Stimulated activated CD4-positive, alpha-beta T cell treated with anti-CD3 and anti-CD28 coated beads, Interleukin-12 subunit alpha, Interleukin-12 subunit beta, amount 100 ng/mL, for 4 hours (primary cell): ENCODE measurements around the gene SH2B3.
"Not testable (repeated sequence)": the region's sequence is repeated elsewhere in the genome, so short reads cannot be mapped to it uniquely, and the experiment has no call there.

Experiments
- DNase-seq: peaks from one replicate; pipeline ENCODE4 v3.0.0-alpha.2; 2020

SH2B3 gene

DNA sequence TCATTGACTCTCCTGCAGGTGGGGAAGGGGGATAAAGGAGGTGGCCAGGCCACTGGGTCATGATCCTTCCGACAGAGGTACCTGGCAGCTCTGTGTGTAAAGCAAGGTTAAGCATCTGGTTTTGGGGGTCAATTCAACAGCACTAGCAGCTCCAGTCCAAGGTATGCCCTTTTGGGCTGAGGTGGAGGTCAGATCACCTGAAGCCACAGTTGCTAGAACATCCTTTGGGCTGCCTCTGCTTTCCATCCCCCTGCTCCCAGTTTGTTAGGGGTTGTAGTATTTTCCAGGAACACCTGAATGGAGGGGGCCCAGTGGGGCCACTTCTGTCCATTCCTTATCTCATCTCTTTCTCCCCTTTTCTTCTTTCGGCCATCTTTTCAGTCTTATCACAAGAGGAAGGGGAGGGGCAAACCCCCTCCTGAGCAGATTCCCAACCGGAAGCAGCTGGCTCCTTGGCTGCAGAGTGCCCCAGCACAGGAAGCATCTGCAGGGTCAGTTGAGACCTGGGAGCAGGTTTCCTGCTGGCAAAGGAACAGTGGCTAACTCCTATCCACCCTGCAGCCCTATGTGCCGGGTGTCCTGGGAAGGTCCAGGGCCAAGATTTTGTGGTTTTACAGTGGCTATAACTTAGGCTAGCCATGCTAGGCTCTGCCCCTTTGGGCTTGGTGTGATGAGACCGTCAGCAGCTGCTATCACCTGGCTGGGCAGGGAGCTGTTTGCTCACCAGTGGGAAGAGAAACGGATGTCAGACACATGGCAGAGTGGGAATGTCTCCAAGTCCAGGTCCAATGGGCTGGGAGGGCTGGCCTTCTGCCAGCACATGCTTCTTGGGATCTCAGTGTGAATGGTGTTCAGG is 40.2 kb downstream of the SH2B3 start:
- DNase-seq = no peak

GRCh38 chr12:111446631-111447570 is 41.2 kb downstream of the SH2B3 start:
- DNase-seq = no peak

DNA sequence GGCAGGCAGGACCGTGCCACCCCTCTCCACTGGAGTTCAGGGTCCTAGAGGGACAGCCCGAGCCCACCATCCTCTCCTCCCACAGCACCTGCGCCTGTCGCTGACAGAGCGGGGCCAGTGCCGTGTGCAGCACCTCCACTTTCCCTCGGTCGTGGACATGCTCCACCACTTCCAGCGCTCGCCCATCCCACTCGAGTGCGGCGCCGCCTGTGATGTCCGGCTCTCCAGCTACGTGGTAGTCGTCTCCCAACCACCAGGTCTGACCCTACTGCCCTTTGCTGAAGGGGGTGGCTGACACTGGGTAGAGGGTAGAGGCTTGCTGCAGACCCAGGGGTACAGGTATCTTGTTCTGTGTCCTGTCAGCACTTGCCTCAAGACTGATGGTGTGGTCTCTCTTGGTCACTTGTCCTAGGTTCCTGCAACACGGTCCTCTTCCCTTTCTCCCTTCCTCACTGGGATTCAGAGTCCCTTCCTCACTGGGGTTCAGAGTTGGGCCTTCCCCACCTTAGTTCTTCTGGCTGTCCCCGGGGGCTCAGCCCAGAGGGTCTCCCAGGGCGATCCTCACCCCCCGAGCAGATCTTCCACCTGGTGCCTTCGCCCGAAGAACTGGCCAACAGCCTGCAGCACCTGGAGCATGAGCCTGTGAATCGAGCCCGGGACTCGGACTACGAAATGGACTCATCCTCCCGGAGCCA is 42.0 kb downstream of the SH2B3 start:
- DNase-seq = no peak

GRCh38 chr12:111448266-111448830 is 42.6 kb downstream of the SH2B3 start:
- DNase-seq = no peak

DNA sequence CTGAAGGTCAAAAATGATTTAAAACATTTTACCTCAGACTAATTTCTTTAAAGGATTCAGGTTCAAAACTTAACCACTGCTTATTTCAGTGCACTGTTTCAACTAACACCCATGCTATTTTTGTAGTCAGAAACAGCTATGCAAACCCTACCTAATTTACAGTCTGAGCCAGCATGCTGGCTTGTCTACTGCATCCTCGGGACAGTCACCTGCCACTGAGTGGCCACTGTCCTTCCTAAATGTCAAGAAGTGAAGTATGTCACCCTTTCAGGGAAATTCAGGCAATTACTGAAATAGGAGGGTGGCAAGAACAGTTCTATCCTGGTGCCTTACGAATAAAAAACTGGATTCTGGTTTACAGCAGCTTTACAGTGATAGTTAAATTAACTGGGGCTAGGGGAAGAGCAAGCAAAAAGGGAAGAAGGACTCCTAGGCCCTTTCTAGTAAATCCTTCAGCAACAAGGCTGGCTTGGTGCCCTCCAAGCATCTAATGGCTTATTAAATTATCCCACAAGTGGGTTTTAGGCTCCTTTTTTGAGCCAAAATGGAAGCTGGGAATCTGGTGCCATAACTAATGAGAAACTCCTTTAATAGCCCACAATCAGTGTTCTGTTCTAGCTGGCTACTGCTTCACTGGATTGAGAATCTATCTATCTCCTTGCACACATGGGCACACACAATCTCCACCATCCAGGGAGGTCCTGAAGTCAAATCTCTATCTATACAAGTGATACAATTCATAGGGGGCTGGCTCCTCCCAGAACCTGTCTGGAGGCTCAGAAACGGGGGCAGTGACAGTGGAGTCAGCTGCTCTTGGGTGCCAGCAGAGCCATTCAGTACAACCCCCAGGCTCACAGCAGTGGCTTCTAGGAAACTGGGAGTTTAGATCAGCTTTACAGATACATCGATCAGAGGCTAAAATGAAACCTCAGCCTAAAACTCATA is 43.4 kb downstream of the SH2B3 start:
- no peak for DNase-seq

DNA sequence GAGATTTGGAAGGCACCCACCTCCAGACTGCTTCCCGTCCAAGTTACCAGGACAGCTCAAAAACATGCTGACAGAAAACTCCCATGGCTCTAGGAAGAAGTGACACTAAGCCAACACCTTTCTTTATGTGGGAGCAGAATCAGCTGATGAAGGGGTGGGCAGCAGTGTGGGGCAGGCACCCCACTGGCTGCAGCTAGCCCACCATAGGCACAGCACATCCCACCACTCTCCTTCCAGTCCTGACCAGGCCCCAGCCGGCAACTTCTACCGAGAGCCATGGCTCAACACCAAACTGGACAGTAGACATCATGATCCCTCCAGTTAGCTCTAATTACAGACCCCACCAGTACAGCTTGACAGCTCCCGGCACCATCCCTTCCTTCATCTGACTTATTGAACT is 45.0 kb downstream of the SH2B3 start:
- DNase-seq = no peak

DNA sequence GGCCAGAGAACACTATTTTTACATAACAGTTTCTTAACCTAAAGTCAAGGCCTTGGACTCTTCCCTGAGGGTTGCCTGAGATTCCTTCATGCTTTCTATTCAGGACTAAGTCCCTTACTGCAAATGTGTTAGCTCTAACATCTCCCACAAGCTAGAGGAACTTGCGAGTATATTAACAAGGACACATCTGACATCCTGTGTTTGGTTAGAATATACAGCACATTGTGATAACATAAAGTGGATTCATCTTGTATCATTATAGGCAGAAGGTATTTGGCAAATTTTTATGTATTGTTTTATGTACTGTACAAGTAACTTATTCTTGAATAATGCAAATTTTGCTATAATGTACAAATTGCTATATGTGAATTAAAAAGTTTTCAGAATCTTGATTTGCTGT is 45.5 kb downstream of the SH2B3 start:
- no peak for DNase-seq

DNA sequence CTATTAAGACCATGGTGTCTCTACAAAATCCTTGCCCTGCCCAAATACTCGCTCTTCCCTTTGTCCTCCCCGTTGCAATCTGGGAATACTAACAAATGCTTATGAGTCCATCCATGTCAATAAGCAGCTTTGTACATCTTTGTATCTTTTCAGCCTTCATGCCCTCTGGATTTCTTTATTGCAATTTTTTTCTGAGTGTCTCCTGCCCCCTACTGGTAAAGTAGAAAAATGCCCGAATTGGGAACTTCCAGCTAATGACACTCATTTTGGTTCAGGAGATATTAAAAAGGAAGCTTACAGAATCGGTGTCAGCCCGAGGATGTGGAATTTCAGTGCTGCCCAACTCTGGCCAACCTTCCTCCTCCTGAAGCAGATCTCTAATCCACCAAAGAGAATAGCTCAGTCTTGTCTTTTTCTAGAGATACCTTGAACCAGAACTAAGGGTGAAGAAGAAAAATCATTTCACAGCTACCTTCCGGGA is 46.0 kb downstream of the SH2B3 start:
- no peak for DNase-seq

- DNase-seq = no peak
Measured at GRCh38 chr12:111453071-111453989, 47.6 kb downstream of the SH2B3 start.

GRCh38 chr12:111454311-111454710 is 48.6 kb downstream of the SH2B3 start:
- DNase-seq = no peak

DNA sequence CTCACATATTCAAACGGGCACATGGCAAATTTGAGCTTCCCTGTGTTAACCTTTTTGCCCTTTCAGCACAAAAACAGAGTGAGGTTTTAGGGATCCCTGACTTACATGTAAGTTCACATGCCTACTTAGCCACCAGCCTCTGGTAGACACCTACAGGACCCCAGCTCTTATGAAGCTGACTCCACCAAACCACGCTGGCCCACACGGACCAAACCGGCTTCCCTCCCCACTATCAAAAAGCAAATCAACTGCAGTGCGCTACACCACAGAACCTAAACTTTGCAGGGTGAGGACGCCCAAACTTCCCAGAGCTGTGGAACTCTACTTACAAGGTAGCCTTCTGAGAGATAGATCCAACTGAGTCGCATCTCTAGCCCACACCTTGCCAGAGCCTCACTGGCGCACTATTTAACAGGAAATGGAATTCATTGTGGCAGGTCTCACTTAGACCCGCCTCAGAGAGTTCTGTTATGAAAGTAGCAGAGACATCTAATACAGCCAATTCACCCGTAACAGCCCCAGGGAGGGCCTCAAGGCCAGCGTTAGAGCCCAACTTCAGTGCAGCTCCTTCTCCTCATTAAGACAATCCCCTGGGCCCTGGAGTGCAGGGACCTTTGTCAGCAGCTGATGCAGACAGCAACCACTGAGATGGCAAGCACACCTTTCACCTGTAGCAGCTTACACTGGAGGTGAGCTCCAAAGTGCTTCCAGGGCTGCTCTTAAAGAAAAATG is 49.2 kb downstream of the SH2B3 start:
- no peak for DNase-seq

GRCh38 chr12:111455448-111456320 is 50.0 kb downstream of the SH2B3 start:
- no peak for DNase-seq

DNA sequence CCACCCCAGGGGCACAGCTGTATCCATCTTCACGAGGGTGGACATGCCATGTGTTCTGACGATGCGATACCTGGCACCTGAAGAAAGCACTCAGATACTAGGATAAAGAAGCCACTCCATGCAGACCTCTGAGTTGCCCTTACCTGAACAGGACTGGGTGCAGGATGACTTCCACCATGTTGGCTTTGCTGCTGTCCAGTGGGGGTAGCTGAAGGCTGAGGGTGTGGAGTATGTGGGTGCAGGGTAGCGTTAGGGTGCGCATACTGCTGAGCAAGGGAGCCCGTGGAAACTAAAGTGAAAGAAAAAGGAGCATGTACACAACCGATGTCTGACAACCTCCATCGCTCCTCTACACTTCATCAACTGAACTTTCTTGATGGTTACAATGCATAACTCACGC is 51.3 kb downstream of the SH2B3 start:
- DNase-seq = no peak

GRCh38 chr12:111457577-111457976 is 51.9 kb downstream of the SH2B3 start:
- DNase-seq = no peak

DNA sequence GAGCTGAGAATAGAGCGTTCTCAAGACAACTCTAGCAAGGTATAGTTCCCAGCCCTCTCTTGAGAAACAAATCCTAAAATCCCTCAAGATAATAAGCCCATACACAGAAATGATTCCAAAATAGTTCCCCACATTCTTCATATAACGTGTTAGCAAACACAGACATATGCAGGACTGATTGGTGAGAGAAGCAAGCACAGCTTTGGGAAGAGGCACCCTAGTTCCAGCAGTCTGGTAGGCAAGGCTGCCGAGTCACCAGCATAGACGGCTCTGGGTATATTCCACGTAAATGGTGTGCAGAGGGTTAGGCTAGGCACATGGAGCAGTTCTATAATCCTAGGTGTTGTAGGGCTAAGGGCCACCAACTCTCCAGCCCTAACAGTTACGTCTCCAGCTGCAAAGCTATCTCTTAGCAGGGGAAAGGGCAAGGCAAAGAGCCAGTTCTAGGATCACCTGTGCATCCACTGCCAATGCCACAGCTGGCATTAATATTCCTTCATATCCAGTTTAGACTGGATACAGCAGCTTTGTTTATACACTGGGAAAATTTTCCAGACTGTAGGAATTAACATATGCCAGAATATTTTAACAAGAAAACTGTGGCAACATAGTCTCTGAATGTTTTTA is 52.9 kb downstream of the SH2B3 start:
- no peak for DNase-seq

- DNase-seq = not testable (repeated sequence)
Measured at GRCh38 chr12:111460111-111460510, 54.4 kb downstream of the SH2B3 start.

DNA sequence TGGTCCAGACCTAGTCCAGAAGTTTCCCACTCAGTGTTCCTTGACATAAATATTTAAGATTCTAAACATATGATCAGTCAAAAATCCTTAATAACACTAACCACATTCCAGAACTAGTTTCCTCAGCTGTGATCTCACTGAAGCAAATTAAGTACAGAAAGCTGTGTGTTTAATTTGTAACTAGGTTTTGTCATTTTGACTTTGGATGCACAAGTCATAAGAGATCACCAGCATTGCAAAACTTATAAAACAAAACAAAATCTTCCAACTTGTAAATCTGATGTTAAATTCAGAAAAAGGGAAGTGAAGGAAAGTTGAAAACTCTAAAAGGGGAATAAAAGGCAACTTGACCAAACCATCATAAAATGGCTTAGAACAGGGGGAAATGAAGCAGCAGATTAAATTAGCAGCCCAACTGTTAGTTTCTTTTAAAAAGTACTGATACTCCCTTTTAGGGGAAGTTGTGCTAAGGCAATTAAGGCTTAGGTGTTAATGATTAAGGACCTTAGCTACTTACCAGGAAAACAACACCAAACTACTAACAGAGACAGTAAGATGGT is 56.6 kb downstream of the SH2B3 start:
- DNase-seq = no peak
